Body of pancreas (tissue), 4 donors: Measurements from ENCODE around the gene BCAR1. TPM values are rescaled to one million over a fixed set of nuclear protein-coding genes. Genes with fewer than 3 reads are reported as not detected.

ENCODE experiments used
- ATAC-seq: fragments of 150-250 bp; one replicate; pipeline ENCODE4 v1.9.1; 2016
- DNase-seq, 4 donors: peaks; one replicate each; pipeline ENCODE4 v3.0.0-alpha.2; 2019
- H3K27ac ChIP-seq, 4 donors: fragments of 200-600 bp; sonication (generic); 1 replicate in 3 of 4; 2 replicates in 1 of 4; pipeline versions ENCODE4 v1.5.1 to v1.6.1; 2016 to 2019; ENCODE audit warnings: mild to moderate bottlenecking in 1 of 4, mixed read lengths in 1 of 4, moderate library complexity in 1 of 4
- H3K27me3 ChIP-seq, 2 donors: fragments of 200-600 bp; sonication (generic); one replicate each; pipeline ENCODE4 v1.6.0; 2016; ENCODE audit warnings: mild to moderate bottlenecking in 1 of 2
- H3K36me3 ChIP-seq, 2 donors: fragments of 200-600 bp; sonication (generic); replicated peaks in 1 of 2; 2 replicates each; pipeline ENCODE4 v1.5.1; 2016; ENCODE audit warnings: low read depth in 2 of 2; ENCODE audit not compliant: insufficient read depth in 1 of 2
- H3K4me1 ChIP-seq: fragments of 200-600 bp; sonication (generic); one replicate; pipeline ENCODE4 v1.6.0; 2016
- H3K4me3 ChIP-seq, 2 donors: fragments of 200-600 bp; sonication (generic); 1 replicate in 1 of 2; 2 replicates in 1 of 2; pipeline ENCODE4 v1.5.1; 2016 to 2019
- H3K9me3 ChIP-seq, 3 donors: fragments of 200-600 bp; sonication (generic); 1 replicate in 2 of 3; 2 replicates in 1 of 3; pipeline ENCODE4 v1.5.1; 2016
- CTCF ChIP-seq, 7 experiments: fragments of 450-650 bp in 4 of 7; fragments of 200-600 bp in 3 of 7; sonication (generic) in 3 of 7; IDR thresholded peaks; one replicate each; pipeline ENCODE4 v1.5.1; 2016 to 2019; ENCODE audit warnings: antibody characterized with exemption in 7 of 7
- POLR2A ChIP-seq, 3 donors: fragments of 450-650 bp; IDR thresholded peaks; one replicate each; pipeline ENCODE4 v1.6.1; 2016; ENCODE audit warnings: antibody characterized with exemption in 3 of 3, mild to moderate bottlenecking in 2 of 3
- whole genome bisulfite sequencing, 2 donors: methylation state at CpG; one replicate each; pipeline ENCODE4 v1.1.5; 2017; 5-methylcytosine and 5-hydroxymethylcytosine counted together
- intact Hi-C: fragments of 100-400 bp; cut with DNase I; formaldehyde crosslinking; loops from one replicate; pipeline ENCODE4 v1.15.1; 2023
- total RNA-seq, 2 donors: library from RNA; depleted of rRNA; stranded (reverse); fragments of >200 nt; gene quantifications; one replicate each; pipeline ENCODE4 v1.1.0, GENCODE V29; 2016

BCAR1 gene
- total RNA-seq, 2 donors from 2014 or later: 61.0 to 72.8 TPM

- peaks cover 64% of the 10 kb centered on the region for H3K4me1 ChIP-seq
- DNase-seq (peak; percentile 80 to 90 (median 82)), ATAC-seq (peak; percentile 77)
- peak overlapping the region; percentile 86 to 93 (median 89) for H3K27ac ChIP-seq
- peak in 1 of 7 experiments; percentile 0 for TF ChIP-seq CTCF (IDR thresholded peaks at IDR 0.05)
- peak; percentile 33 to 48 (median 33) for TF ChIP-seq POLR2A (IDR thresholded peaks at IDR 0.05)
- intact Hi-C loops: no loop called here
- no peaks in the 10 kb centered on the region for H3K36me3 ChIP-seq
- 11 to 15% methylated on average over 15 to 58 of the region's 62 CpGs for WGBS, 2 donors
- H3K27me3 ChIP-seq: no peaks in the 10 kb centered on the region
- no peaks in the 10 kb centered on the region for H3K9me3 ChIP-seq
- H3K4me3 ChIP-seq: peak overlapping the region; percentile 14 to 89
Measured at GRCh38 chr16:75265911-75266701, 14.7 kb upstream of the BCAR1 start.

GRCh38 chr16:75264999-75265910 lies 13.8 kb upstream of the BCAR1 start:
- no peaks in the 10 kb centered on the region for H3K27me3 ChIP-seq
- ATAC-seq (peak; percentile 58), DNase-seq (peak; percentile 55 to 74 (median 65))
- no peaks in the 10 kb centered on the region for H3K9me3 ChIP-seq
- TF ChIP-seq POLR2A (IDR thresholded peaks at IDR 0.05): peak in 1 of 3 donors; percentile 31
- peak in 1 of 7 experiments; percentile 1 for TF ChIP-seq CTCF (IDR thresholded peaks at IDR 0.05)
- intact Hi-C loops: no loop called here
- H3K27ac ChIP-seq: peak overlapping the region; percentile 86 to 93 (median 89)
- peak overlapping the region; percentile 64 to 89 for H3K4me3 ChIP-seq
- peaks cover 67% of the 10 kb centered on the region for H3K4me1 ChIP-seq
- H3K36me3 ChIP-seq: no peaks in the 10 kb centered on the region
- WGBS, 2 donors: 1 to 2% methylated on average over 9 to 57 of the region's 74 CpGs

- H3K4me1 ChIP-seq: peaks cover 67% of the 10 kb centered on the region
- ATAC-seq: no peak
Measured at GRCh38 chr16:75264457-75264998, 13.1 kb upstream of the BCAR1 start.

More at GRCh38 chr16:75264457-75264998, 13.1 kb upstream of the BCAR1 start:
- peak in 3 of 4 donors; percentile 46 to 65 (median 64) for DNase-seq
- Histone ChIP-seq H3K36me3 (no peaks in the 10 kb centered on the region), H3K4me3 (peak overlapping the region in 1 of 2 donors; percentile 89), H3K9me3 (no peaks in the 10 kb centered on the region), H3K27me3 (no peaks in the 10 kb centered on the region), H3K27ac (peak overlapping the region; percentile 86 to 93 (median 89))
- TF ChIP-seq CTCF (IDR thresholded peaks at IDR 0.05) (no peak), POLR2A (IDR thresholded peaks at IDR 0.05) (no peak)
- 9 to 19% methylated on average over 13 to 14 of the region's 14 CpGs for WGBS, 2 donors
- intact Hi-C loops: no loop called here
